Activated T-helper 9 cell treated with anti-CD3 and anti-CD28 coated beads, Interleukin-2, amount 50 U/mL, for 16 hours (primary cell): ENCODE data around the gene STK10.

Experiments
- DNase-seq: peaks from one replicate; pipeline ENCODE4 v3.0.0-alpha.2; 2020; ENCODE audit warnings: low read depth

Gene STK10

DNA sequence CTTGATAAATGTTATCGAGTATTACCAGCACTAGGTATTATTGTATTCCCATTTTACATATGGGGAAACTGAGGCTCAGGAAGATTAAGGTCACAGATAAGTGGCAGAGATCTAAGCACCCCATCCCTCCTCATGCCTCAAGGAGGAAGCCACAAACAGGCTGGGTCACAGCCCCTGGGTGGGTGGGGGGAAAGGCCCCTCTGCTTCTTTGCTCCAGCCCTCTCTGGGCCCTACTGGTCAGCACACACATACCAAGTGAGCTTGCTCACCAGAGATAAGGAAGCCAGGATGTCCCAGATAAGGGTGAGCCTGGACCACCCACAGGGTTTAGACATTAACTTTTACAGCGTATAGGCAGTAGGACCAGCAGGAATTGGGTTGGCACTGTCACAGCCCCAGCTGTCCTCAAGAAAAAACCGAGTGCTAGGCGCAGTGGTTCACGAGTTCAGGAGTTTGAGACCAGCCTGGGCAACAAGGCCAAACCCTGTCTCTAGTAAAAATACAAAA is 45.3 kb downstream of the STK10 start:
- no peak for DNase-seq

DNA sequence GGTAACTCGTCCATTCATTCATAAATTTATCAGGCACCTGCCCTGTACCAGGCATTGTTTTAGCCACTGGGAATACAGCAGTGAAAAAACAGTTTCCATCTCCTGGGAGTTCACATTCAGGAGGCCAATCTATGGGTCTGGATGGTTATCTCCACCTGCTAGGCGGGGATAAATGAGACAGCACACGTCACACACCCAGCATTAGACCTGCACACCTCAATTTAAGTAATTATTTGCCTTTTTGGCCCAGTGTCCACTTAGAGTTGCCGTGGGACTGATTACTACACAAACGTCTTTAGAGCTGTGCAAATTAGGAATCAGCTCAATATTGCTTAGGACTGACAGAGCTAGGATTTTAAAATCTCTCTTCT is 46.1 kb downstream of the STK10 start:
- DNase-seq, result no peak

DNA sequence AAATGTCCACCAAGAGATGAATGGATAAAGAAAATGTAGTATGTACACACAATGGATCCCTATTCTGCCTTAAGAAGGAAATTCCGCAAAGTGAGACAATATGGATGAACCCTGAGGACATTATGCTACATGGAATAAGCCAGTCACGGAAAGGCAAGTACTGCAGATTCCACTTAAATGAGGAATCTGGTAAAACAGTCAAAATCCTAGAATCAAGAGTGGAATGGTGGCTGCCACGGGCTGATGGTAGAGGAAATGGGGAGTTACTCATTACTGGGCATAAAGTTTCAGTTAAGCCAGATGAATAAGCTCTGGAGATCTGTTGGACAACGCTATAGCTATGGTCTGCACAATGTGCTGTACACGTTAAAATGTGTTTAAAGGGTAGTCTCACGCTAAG is 47.2 kb downstream of the STK10 start:
- no peak for DNase-seq

DNA sequence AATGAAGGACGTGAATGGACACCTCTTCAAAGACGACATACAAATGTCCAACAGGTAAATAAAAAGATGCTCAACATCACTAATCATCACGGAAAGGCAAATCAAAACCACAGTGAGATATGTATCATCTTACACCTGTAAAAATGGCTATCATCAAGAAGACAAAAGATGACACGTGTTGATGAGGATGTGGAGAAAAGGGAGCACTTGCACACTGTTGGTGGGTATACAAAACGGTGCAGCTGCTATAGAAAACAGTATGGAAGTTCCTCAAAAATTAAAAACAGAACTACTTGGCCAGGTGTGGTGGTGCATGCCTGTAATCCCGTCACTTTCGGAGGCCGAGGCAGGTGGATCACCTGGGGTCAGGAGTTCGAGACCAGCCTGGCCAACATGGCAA is 47.9 kb downstream of the STK10 start:
- DNase-seq, result no peak

- DNase-seq, result no peak
These were observed 51.0 kb downstream of the STK10 start for GRCh38 chr5:172137046-172137445.

DNA sequence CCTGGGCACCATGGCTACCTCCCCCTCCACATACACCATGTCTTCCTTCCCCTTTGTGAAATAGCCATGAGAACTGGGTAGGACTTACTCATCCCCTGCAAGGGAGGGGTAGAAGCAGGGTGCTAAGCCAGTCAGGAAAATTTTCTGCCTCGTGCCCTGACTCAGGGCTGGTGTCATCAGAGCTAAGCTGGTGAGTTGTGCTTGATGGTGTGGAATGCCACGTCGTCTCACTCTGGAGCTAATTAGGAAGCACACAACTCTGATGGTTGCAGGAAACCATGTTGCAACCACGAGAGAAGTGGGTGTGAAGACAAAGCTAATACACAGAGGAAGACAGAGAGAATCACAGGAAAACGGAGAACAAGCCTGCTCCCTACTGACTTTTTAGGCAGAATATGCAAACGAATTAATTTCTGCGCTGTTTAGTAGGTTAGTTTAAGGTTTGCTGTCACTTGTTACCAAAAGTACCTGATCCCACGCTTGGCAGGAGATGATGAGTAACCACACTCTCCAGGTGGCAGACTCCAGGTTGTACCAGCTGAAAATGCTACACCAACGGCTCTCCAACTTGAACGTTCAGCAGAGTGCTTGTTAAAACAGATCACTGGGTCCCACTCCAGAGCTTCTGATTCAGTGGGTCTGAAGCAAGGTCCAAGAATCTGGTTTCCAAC is 54.5 kb downstream of the STK10 start:
- peak; percentile 43 for DNase-seq

DNA sequence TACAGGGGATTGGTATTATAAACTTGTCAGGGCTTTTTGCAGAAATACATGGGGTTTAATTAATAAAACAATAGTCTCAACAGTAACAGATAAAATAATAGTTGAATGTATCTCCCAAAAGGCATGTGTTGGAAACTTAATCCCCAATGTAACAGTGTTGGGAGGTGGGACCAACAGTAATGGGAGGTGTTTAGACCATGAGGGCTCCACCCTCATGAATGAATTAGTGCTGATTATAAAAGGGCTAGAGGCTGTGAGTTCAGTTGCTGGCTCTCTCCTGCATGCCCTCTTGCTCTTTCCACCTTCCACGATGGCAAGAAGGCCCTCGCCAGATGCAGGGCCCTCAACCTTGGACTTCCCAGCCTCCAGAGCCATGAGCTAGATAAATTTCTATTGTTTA is 56.3 kb downstream of the STK10 start:
- no peak for DNase-seq

- DNase-seq, result no peak
These were observed 58.6 kb downstream of the STK10 start for GRCh38 chr5:172129256-172129910.

GRCh38 chr5:172127581-172127980 is 60.4 kb downstream of the STK10 start:
- DNase-seq, result no peak

DNA sequence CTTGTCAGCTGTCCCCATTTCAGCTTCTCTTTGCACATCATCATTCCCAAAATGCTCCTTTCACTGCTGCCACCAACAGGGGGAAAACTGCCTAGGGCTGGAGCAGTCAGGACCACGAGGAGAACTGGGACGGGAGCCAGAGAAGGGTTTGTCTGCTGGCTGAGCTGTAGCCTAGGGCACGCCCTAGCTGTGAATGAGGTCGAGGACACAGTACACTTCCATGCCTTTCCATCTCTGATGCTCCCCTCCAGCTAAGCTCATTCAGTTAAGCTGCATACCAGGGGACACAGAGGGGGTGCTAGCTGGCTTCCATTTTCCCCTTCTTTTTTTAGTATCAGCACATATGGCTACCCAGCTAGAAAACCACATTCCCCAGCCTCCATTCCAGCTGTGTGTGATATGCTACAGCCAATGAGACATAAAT is 64.7 kb downstream of the STK10 start:
- no peak for DNase-seq

GRCh38 chr5:172119921-172120688 is 67.9 kb downstream of the STK10 start:
- no peak for DNase-seq

DNA sequence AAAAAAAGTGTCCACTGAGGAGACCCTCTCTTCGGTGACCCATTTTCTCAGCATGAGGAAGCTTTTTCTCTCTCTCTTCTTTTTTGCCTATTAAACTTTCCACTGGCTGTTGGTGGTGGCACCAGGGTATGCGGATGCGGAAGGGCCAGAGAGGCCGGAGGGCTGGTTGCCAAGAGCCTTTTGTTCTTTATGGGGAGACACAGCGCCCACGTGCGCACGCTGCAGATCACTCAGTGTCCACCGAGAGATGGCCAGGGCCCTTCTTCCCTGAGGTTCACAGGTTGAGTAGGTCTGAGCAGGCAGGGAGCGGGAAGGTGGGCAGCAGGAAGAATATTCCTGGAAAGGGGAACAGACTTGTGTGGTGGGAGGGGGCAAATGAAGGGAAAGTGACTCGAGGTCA is 69.1 kb downstream of the STK10 start:
- DNase-seq, result no peak

DNA sequence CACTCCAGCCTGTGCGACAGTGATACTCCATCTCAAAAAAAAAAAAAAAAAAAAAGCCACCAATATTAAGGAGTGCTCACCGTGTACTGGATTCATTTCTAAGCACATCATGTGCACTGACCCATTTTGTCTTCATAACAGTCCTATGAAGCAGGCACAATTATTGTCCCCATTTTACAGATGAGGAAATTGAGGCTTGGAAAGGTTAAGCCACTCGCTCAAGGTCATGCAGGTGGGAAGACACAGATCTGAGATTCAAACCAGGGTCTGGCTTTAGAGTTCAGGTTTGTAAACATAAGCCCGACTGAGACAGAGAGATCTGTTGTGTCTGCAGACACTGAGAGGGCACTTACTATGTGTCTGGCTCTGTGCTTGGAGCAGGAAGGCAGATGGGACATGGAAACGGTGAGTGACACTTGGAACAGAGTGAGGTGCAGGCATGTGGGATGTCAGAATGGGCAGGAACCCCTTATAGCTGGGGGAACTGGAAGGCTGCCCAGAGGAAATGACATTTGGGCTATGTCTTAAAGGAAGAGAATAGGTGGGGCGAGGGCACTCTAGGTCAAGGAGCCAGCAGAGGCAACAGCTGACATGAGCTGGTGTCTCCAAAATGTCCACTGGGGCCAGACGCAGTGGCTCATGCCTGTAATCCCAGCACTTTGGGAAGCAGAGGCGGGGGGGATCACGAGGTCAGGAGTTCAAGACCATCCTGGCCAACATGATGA is 69.9 kb downstream of the STK10 start:
- no peak for DNase-seq

- no peak for DNase-seq
These were observed 72.5 kb downstream of the STK10 start for GRCh38 chr5:172115541-172115982.

DNA sequence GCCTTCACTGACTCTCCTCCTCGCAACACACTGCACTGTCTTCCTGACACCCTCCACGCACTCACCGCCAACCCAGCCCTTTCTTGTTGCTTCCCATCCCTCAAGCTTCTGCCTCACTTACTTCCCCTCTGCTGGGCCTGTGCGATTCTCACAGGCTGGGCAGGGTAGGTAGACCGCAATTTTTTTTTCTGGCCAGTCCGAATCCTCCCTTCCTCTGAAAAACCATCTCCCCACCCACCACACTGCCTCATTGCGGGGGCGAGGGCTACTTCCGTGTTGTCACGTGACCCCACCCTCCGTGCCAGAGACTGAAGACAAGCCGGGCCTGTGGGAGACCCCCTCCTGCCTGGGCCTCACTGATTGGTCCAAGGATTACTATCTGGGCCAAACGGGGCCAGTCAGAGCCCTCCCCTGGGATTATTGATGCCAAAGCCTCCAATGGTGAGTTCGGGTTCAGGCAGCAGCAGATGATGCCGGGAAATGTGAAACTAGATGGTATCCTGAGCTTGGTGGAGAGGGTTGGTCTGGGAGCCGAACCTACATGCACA is 73.1 kb downstream of the STK10 start:
- DNase-seq, result peak; percentile 67

DNA sequence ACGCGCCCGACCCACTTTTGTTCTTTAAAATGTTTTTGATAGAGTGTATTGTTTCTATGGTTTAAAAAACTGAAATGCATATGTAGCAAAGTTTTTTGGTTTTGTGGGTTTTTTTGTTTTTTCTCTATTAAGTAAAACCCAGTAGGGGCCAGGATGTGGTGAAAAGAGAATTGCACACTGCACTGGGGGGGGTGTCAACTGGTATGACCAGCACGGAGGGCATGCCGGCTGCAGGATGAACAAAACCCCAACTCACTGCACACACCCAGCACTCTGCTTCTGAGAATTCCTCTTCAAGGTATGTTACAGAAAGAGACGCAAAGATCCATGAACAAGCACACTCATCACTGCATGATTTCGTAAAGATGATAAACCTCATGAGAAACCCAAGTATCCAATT is 75.0 kb downstream of the STK10 start:
- DNase-seq, result peak; percentile 59

GRCh38 chr5:172111852-172112225 is 76.2 kb downstream of the STK10 start:
- no peak for DNase-seq

DNA sequence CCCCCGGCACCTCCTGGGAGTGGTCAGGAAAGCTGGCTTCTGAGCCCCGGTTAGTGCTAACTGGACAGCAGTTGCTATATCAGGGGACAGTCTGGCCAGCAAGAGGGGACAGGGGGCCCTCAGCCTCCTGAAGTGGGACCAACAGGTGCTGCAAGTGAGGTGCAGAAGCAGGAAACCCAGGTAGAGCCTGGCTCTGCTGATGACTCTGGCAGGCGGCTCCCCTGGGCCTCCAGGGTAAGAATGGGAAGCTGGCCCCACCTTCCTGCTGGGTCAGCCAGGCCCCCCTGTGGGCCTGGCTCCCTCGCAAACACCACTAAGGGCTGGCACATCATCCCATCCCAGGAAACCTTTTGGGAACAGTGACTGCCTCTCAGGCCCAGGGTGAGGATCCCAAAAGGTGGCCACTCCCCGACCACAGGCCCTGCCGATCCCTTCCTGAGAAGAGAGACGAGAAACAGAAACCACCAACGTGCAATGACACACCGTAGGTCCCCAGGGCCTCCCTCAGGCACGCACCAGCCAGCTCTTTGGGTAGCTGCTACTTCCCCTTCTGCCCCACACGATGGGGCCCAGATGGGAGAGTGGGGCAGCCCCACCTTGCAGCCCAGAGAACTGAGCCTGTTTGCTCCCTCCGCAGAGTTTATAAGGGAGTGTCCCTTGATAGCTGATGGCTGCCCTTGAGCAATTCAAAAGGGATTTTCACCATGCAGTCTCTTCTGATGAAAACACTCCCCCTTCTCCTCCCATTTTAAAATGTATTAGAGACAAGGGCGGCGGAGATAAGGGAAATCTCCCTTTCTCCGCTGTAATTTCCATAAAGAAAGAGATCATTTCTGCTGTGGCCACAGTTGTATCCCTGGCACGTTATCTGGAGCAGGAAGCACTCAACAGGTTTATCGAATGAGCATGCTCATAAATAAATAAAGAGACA is 76.8 kb downstream of the STK10 start:
- DNase-seq, result peak; percentile 74

DNA sequence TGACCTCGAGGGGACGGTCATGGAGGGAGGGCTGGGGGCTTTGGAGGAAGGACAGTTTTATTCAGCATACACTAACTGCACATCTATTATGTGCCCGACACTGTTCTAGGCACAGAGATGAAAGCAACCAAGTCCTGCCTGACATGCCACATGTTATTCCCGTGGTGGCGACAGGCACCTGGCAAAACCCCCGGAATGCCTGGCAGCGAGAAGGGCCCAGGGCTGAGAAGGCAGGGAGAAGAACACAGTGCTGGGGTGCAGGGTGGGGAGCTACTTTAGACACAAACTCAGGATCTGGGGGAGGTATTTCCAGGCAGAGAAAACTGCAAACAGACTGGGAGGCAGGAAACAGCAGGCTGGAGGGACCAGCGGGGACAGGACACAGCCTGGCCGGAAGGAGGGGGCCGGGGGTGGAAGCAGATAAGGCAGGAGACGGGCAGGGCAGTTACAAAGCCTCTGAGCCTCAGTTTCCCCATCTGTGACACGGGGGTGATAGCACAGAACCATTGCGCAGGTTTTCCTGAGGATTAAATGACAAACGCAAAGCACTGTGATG is 77.7 kb downstream of the STK10 start:
- no peak for DNase-seq

GRCh38 chr5:172109749-172110148 is 78.3 kb downstream of the STK10 start:
- no peak for DNase-seq

DNA sequence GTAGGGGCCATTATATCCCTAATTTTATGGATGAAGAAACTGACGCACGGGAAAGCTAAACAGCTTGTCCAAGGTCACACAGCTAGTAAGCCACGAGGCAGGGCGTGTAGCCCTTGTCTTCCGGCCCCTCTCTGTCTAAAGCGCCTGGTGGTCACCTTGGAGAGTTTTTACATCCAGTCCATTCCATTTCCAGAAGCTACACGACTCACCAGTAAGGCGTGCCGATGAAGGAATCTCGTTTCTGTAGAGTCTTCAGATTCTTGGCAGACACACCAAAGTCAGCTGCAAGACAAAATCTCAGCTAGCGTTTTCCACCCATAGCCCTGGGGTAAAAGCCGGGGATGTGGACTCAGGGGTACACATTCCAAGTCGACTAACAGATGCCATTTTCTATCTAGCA is 80.5 kb downstream of the STK10 start:
- DNase-seq, result no peak
